Muscle of back (tissue), 13 donors: Measurements from ENCODE around the gene UBD. TPM values are rescaled to one million over a fixed set of nuclear protein-coding genes. Genes with fewer than 3 reads are reported as not detected.

Experiments
- DNase-seq, 3 donors: peaks; one replicate each; pipeline versions ENCODE4 v3.0.0 to v3.0.0-alpha.2; 2013
- long read RNA-seq, 9 donors: transcript quantifications; one replicate each; lab custom pipeline, GENCODE V29; 2026
- polyA plus RNA-seq, 10 donors: library from polyadenylated mRNA; unstranded; fragments of 120-200 nt; gene quantifications; one replicate each; pipeline ENCODE4 v1.2.1, GENCODE V29; 2013; ENCODE audit not compliant: insufficient read length in 10 of 10

UBD gene
- 1 to 10 TPM in 2 of 10 donors, under 1 TPM in 8; 0.15 to 3.7 (median 0.38) TPM for polyA plus RNA-seq
- long read RNA-seq, donor 1, partial matches to known transcripts, result 0 of 1 reads
- long read RNA-seq, donor 1, other reads (novel, unspliced or antisense), result 0 of 1 reads
- long read RNA-seq, donor 2, result 0 reads
- long read RNA-seq, donor 3, result 0 reads
- long read RNA-seq, donor 4, partial matches to known transcripts, result 0 of 1 reads
- long read RNA-seq, donor 4, other reads (novel, unspliced or antisense), result 0 of 1 reads
- long read RNA-seq, donor 5, result 0 reads
- long read RNA-seq, donor 6, partial matches to known transcripts, result 0 of 2 reads
- long read RNA-seq, donor 6, other reads (novel, unspliced or antisense), result 0 of 2 reads
- long read RNA-seq, donor 7, result 0 reads
- long read RNA-seq, donor 8, partial matches to known transcripts, result 0 of 2 reads
- long read RNA-seq, donor 8, other reads (novel, unspliced or antisense), result 0 of 2 reads
- long read RNA-seq, donor 9, result 0 reads

- DNase-seq, result no peak
These were observed at the start of gene UBD for GRCh38 chr6:29559524-29560287. Gene UBD, minus strand, starts transcription at chr6:29559732. Its CDS starts 31 bp downstream, at chr6:29559701.

DNA sequence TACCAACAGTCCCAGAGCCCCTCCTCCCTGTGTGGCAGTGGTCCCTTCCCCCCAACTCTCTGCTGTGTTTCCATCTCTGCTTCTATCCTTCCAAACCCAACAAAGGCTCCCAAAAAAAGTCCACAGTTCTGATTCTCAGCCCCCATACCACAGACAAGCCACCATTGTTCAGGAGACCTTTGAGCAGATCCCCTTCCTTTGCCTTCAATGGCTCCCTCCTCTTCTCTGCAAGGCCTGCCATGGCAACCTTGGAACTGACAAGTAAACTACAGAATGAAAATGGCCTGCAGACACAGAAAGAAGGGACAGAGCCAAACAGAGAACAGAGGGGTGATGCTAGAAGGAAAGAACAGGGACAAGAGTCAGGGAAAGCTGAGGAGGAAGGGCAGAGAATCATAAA lies 48.6 kb upstream of the UBD start:
- no peak for DNase-seq

DNA sequence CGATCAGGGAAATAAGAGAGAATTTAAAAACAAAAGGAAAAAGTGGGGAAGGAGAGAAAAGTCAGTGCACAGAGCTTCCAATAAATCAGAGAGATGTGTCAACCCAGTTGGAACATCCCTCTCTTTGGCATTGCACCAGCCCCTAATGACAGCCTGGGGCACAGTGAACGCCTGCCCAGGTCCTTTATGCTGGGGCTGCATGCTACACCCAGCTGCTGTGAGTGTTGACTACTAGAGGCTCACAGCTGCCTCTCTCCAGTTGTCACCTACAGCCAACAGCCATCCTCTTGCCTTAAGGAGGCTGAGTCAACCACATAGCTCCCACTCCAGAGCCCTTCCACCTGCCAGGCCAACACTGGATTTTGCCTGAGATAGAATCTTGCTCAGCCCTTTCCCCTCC lies 44.4 kb upstream of the UBD start:
- no peak for DNase-seq

DNA sequence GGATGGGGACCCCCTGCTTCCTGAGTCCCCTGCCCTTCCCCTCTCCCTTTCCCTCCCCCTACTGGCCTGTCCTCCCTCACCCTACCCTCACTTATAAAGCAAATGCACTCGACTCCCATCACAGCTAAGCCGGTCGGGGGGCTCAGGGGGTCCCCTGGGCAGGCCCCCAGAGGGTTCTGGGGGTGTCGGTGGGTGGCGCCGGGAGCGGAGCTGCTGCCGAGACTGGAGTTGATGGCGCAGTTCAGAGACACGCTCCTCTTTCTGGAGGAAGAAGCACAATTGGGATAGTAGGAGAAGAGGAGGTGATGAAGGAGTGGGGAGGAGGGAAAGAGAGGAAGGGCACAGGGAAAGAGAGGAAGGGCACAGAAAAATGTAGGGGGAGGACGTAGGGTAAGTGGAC lies 43.9 kb upstream of the UBD start:
- DNase-seq, result no peak

GRCh38 chr6:29602564-29603361 lies 43.2 kb upstream of the UBD start:
- DNase-seq, result peak in 1 of 3 donors; percentile 22

DNA sequence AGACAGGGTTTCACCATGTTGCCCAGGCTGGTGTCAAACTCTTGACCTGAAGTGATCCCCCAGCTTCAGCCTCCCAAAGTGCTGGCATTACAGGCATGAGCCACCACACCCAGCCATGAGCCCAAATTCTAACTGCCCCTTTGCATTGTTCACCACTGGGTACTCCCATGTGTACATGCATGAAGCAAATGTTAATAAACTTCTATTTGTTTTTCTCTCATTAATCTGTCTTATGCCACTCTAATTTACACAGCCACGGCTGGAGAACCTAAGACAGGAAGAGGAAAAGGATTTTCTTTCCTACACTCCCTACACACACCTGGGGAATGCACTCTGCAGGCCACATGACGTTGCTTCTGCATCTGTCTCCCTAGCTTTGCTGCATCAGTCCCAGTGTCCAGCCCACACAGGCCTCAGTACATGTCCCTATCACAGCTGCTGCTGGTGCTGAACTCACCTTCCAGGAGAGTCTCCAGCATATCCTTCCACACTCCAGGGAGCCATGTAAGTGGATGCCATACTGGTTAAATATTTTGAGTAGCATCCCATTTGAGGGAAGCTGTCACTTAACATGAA lies 38.7 kb upstream of the UBD start:
- DNase-seq, result no peak

DNA sequence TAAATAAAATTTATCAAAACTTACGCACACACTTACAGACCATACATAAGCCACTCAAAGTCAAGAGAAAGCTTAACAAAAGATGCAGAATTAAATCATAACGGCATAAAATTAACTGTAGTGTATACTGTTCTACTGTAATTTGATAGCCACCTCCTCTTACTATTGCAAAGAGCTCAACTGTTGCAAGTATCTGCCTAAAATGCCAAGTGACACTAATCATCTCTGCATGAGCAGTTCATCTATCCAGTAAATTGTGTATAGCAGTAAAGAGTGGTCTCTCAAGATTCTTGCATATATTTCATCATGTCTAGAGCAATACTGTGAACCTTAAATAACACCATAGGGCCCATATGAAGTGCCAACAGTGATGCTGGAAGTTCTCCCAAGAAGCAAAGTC lies 37.7 kb upstream of the UBD start:
- DNase-seq, result no peak

GRCh38 chr6:29596381-29596900 lies 36.9 kb upstream of the UBD start:
- DNase-seq, result no peak

- DNase-seq, result no peak
These were observed 33.8 kb upstream of the UBD start for GRCh38 chr6:29593199-29593855.

DNA sequence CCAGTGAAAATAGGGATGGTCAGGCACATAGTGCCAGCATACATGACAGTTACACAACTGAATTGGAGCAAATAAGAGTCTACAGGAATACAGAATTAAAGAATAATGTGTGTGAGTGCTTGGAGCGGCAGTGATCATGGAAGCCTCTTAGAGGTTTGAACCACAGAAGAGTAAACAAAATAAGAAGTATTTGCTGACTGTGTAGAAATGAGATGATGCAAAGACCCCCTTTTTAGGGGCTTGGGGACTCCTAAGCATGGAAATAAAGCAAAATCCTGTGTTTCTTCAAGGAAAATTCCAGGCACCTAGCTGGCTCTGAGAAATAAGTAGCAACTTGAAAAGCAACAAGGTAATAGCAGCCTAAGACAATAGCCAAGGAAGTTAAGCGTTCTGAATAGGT lies 32.1 kb upstream of the UBD start:
- DNase-seq, result no peak

DNA sequence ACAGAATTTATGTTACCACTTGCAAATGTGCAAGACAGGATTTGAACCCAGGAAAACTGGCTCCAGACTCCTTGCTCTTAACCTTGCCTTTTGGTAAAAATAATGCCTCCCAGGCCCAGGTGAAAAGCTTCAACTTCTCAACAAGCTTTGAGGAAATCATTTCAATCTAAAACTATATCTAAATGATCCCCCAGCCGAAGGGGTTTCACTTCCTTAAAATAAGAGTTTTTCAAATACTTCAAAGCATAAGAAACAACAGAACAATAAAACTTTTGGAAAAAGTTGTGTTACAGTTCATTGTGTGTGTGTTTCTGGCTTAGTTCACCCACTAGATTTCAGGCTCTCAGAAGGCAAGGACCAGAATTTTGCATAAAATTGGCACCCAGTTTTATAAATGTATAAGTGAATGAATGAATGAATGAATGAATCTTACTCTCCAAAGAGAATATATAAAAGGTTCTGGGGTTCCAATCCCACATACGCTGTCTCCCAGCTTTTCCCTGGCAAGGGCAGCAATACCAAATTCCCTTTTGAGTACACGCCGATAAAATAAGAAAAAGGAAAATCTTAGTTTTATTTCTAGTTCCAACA lies 30.8 kb upstream of the UBD start:
- no peak for DNase-seq

GRCh38 chr6:29589423-29590048 lies 30.0 kb upstream of the UBD start:
- DNase-seq, result peak; percentile 20 to 66 (median 41)

DNA sequence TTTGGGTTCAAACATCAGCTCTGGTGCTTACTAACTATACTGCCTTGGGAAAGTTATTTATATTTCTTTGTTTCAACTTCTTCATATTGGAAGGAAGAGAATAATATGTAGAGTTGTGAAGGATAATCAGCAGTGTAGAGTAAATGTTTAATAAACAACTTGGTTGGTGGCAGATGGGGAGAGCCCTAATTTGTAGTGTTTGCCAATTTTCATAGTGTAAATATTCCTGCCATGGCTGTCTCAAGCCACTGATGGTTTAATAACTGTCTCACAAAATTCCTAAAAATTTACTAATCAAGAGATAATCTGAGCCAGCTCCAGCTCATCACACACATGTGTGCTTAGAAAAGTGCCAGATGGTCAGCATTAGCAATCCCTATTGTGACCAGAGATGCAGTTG lies 25.3 kb upstream of the UBD start, which contains the start of gene OR2H2:
OR2H2 (plus strand) TSS at position 301 of the 400 bp plus-strand sequence. CDS start 2,824 bp downstream, outside the sequence.
- no peak for DNase-seq

DNA sequence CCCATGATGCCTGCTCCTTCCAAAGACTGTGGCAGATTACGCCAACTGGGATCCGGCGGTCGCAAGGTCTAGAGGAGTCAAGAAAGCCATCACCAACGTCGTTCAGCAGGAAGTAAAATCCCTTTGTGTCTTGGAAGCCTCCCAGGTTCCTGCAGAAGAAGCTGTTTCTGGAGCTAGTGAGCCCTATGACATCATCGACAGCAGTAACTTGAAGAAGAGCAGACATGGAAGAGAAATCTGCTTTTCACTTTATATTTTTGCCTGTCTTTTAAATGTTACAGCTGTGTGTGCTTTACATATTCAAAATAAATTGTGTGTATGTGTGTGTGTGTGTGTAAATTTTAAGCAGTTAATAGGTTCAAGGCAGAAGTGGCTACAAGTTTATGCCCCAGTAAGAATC lies 18.0 kb upstream of the UBD start:
- DNase-seq, result no peak

DNA sequence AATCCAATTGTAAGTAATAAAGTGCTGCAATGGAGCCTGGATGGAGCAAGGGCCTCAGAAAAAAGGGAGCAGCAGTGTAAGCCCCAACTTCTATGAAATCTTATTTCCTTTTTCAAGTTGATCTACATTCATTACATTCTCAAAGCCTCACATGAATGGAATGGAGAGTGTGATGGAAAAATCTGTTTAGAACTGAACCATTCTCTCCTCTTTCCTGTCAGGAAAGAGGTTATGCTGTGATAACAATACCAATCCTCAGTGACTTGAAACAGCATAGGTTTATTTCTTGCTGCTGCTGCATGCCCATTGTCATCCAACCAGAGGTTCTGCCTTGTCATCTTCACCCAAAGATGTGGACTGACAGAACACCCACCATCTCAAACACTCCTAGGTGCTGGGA lies 16.5 kb upstream of the UBD start:
- no peak for DNase-seq

GRCh38 chr6:29567991-29568390 lies 8.5 kb upstream of the UBD start:
- DNase-seq, result no peak

- no peak for DNase-seq
These were observed 8.0 kb upstream of the UBD start for GRCh38 chr6:29567541-29567940.

DNA sequence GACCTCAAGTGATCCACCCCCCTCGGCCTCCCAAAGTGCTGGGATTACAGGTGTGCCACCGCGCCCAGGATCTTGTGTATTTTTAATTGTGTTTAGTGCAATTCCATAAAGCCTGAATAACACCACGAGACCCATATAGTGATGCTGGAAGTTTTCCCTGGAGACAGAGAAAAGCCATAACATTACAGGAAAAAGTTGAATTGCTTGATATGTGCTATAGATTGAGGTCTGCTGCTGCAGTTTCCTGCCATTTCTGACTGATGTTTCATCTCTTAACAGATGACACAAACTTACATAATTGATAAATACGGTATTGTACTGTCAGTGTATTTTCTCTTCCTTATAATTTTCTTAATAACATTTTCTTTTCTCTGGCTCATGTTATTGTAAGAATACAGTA lies 7.3 kb upstream of the UBD start:
- no peak for DNase-seq

DNA sequence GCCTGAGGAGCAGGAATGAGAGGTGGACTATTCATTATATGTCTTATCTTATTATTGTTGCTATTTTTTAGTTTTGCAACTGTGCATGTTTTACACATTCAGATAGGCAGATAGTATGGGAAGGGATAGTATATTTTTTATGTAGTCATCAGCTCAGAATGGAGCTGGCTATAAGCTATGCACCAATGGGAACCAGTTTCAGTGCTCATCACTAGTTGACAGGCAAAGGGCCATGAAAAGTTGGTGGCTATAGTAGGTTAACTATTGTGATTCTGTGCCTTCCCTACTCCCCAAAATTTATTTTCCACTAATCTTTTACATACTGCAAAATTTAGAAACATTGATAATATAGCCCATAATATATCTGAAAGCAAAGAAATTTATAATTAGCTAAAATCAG lies 5.3 kb upstream of the UBD start:
- no peak for DNase-seq

DNA sequence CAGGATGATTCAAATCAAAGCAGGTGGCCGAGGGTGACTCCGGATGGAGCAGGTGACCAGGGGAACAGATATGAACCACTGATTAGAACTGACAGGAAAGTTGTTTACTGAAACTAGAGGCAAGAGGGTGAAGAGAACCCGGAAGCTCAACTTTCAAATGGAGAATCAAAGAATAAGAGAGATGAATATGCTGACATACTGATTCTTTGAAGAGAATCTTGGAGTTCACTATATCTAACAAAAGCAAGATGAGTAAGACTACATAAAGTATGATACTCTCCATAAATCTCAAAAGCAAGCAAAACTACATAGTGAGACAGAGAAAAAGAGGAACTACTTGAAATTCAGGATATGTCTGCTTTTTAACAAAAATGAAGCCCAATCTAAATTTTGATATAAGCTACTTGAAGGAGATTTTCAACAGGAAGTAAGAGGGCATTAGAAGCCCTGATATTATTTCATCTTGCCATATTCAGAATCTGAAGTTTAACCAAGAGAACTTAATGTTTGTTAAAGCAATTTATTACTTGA lies 4.0 kb upstream of the UBD start:
- no peak for DNase-seq
